ENCODE results near the gene TMEM169. TPM values are rescaled to one million over a fixed set of nuclear protein-coding genes. Genes with fewer than 3 reads are reported as not detected.
A peak's percentile ranks its signal among the peaks of the same experiment; 100 is the strongest.

Gene TMEM169
- total and polyA plus RNA-seq, 10 of the 15 experiments (the other 5 are each of a cell fraction or from before 2014, with no cell fraction given): 0.23 to 3.2 (median 2.3) TPM

GRCh38 chr2:216114714-216115531 is 33.2 kb downstream of the TMEM169 start (continued):
- TF ChIP-seq MYC (IDR thresholded peaks at IDR 0.05; ENCODE audit: insufficient read depth, insufficient read length, insufficient replicate concordance, low read length, severe bottlenecking) (no peak), NFXL1 (IDR thresholded peaks at IDR 0.05; ENCODE audit: borderline replicate concordance) (no peak), SMAD5 (IDR thresholded peaks at IDR 0.05; ENCODE audit: low read depth) (peak; percentile 74; the same call in 1 of the 2 replicates), ZZZ3 (IDR thresholded peaks at IDR 0.05; ENCODE audit: control insufficient read depth, insufficient read length, low read depth) (no peak), SMAD1 (IDR thresholded peaks at IDR 0.05; ENCODE audit: low read depth, partially characterized antibody) (no peak), SIX5 (IDR thresholded peaks at IDR 0.05; ENCODE audit: low read depth, low read length, severe bottlenecking) (no peak), ZBED1 (IDR thresholded peaks at IDR 0.05; ENCODE audit: borderline replicate concordance) (no peak), RCOR1 (conservative IDR thresholded peaks at IDR 0.05; ENCODE audit: low read depth, low read length) (no peak), CBX3 (IDR thresholded peaks at IDR 0.05; ENCODE audit: borderline replicate concordance, low read depth) (no peak)

GRCh38 chr2:216116418-216116817 is 34.7 kb downstream of the TMEM169 start:
- H3K9ac ChIP-seq (ENCODE audit: control insufficient read depth, insufficient read depth, low read length): peak overlapping the region; percentile 24; the same call in 1 of the 2 replicates
- H3K27ac ChIP-seq (ENCODE audit: control insufficient read depth, insufficient read depth): no peak overlapping the region
- H3K9me3 ChIP-seq (replicated peaks; ENCODE audit: control insufficient read depth, insufficient read depth, low read length): no peaks in the 10 kb centered on the region
- 100% methylated on average over 1 of the region's 1 CpG for WGBS (ENCODE audit: insufficient coverage, insufficient replicate concordance, low lambda C conversion rate, missing lambda C conversion rate)
- intact Hi-C loops (cut with micrococcal nuclease; ENCODE audit: unreplicated experiment): loop anchor here (10.0 kb wide), 3 partner anchors 162 to 548 kb away; no protein-coding TSS in a partner anchor
- no TSS peak for BruUV-seq (replicated peaks)
- in situ Hi-C loops (cut with MboI): no loop called here
- RAD21 ChIA-PET (ENCODE audit: unreplicated experiment): no interaction called here
- no peak overlapping the region for H3K4me2 ChIP-seq (ENCODE audit: control insufficient read depth, insufficient read depth)
- SMC1A ChIA-PET (ENCODE audit: uncharacterized antibody, unreplicated experiment): no interaction called here
- CTCF ChIA-PET: interaction anchor here (4.8 kb wide), 1 partner anchor 24 kb away, joined by 19 read pairs; no protein-coding TSS in a partner anchor
- POLR2A ChIA-PET: no interaction called here
- H4K20me1 ChIP-seq (ENCODE audit: control insufficient read depth, insufficient read depth): no peaks in the 10 kb centered on the region
- peaks cover 80% of the 10 kb centered on the region for H3K79me2 ChIP-seq (ENCODE audit: control insufficient read depth, insufficient read depth, low read length)
- DNase-seq (ENCODE audit: low read depth, low spot score) (no peak), ATAC-seq (no peak), FAIRE-seq (no peak)
- no peak overlapping the region for H3K4me3 ChIP-seq
- H3K4me1 ChIP-seq (ENCODE audit: control insufficient read depth, insufficient read depth, low read length): peaks cover 24% of the 10 kb centered on the region
- peaks cover 2 to 38% of the 10 kb centered on the region in 2 experiments for H3K36me3 ChIP-seq (ENCODE audit: control insufficient read depth in 2 of 2, insufficient read depth in 2 of 2, low read length in 1 of 2)
- TF ChIP-seq BMI1 (IDR thresholded peaks at IDR 0.05; ENCODE audit: borderline replicate concordance) (no peak), FOS (IDR thresholded peaks at IDR 0.05; ENCODE audit: borderline replicate concordance, extremely low read depth, insufficient read length) (no peak), ATF3 (IDR thresholded peaks at IDR 0.05; ENCODE audit: borderline replicate concordance, extremely low read depth, low read depth, low read length) (no peak), IKZF1 (conservative IDR thresholded peaks at IDR 0.05) (no peak), RFX5 (IDR thresholded peaks at IDR 0.05; ENCODE audit: low read depth, low read length) (no peak), ZNF622 (IDR thresholded peaks at IDR 0.05) (no peak), NFIC (IDR thresholded peaks at IDR 0.05; ENCODE audit: low read depth, low read length) (no peak), RELB (IDR thresholded peaks at IDR 0.05; ENCODE audit: low read depth) (no peak)
- TF ChIP-seq, protein P1, sequence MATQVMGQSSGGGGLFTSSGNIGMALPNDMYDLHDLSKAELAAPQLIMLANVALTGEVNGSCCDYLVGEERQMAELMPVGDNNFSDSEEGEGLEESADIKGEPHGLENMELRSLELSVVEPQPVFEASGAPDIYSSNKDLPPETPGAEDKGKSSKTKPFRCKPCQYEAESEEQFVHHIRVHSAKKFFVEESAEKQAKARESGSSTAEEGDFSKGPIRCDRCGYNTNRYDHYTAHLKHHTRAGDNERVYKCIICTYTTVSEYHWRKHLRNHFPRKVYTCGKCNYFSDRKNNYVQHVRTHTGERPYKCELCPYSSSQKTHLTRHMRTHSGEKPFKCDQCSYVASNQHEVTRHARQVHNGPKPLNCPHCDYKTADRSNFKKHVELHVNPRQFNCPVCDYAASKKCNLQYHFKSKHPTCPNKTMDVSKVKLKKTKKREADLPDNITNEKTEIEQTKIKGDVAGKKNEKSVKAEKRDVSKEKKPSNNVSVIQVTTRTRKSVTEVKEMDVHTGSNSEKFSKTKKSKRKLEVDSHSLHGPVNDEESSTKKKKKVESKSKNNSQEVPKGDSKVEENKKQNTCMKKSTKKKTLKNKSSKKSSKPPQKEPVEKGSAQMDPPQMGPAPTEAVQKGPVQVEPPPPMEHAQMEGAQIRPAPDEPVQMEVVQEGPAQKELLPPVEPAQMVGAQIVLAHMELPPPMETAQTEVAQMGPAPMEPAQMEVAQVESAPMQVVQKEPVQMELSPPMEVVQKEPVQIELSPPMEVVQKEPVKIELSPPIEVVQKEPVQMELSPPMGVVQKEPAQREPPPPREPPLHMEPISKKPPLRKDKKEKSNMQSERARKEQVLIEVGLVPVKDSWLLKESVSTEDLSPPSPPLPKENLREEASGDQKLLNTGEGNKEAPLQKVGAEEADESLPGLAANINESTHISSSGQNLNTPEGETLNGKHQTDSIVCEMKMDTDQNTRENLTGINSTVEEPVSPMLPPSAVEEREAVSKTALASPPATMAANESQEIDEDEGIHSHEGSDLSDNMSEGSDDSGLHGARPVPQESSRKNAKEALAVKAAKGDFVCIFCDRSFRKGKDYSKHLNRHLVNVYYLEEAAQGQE (IDR thresholded peaks at IDR 0.05; ENCODE audit: low read depth, low read length): no peak
- no peak overlapping the region for H2AFZ ChIP-seq (ENCODE audit: control insufficient read depth, low read depth, low read length)
- no peaks in the 10 kb centered on the region for H3K27me3 ChIP-seq (replicated peaks in 1 of 2; ENCODE audit: control insufficient read depth in 2 of 2, insufficient read depth in 2 of 2, low read length in 1 of 2)
